Lower leg skin (tissue), 3 donors: ENCODE measurements around the gene UBE2F.

Source experiments
- CTCF ChIP-seq, 3 donors: fragments of 450-650 bp; IDR thresholded peaks; one replicate each; pipeline ENCODE4 v1.5.1; 2016; ENCODE audit warnings: antibody characterized with exemption in 3 of 3, mild to moderate bottlenecking in 3 of 3, moderate library complexity in 2 of 3
- POLR2A ChIP-seq, 2 donors: fragments of 450-650 bp; IDR thresholded peaks; one replicate each; pipeline ENCODE4 v1.6.1; 2016 to 2017; ENCODE audit warnings: antibody characterized with exemption in 2 of 2, mild to moderate bottlenecking in 1 of 2, moderate library complexity in 1 of 2

- no peak for TF ChIP-seq POLR2A (IDR thresholded peaks at IDR 0.05)
- TF ChIP-seq CTCF (IDR thresholded peaks at IDR 0.05), result no peak
These were observed 110.5 kb downstream of the UBE2F start for GRCh38 chr2:238077292-238077691.
